Measurements from ENCODE around the gene C2CD4C. TPM values are rescaled to one million over a fixed set of nuclear protein-coding genes. Genes with fewer than 3 reads are reported as not detected.

C2CD4C gene
- polyA plus RNA-seq, 3 donors, result not detected

DNA sequence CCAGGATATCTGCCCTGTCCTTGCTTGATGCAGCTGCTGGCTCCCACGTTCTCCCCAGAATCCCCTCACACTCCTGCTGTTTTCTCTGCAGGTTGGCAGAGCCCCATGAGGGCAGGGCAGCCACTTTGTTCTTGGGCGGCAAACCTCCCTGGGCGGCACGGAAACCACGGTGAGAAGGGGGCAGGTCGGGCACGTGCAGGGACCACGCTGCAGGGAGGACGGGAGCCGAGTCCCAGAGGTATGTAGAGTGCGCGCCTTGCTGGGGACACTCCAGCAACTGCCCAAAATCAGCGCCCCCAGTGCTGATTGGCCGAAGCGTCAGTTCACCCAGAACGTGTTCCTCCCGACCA lies 34.1 kb downstream of the C2CD4C start:
- H2AFZ ChIP-seq (ENCODE audit: insufficient read depth, low read depth, low read length, poor library complexity, severe bottlenecking), result no peak overlapping the region
- H3K4me3 ChIP-seq (replicated peaks in 1 of 3; ENCODE audit: low read depth in 2 of 3, low read length in 3 of 3), result no peak overlapping the region
- H3K9ac ChIP-seq (ENCODE audit: insufficient read depth, low read length, poor library complexity, severe bottlenecking), result no peak overlapping the region
- 82% methylated on average over 10 of the region's 17 CpGs for WGBS (ENCODE audit: insufficient coverage)
- intact Hi-C loops (cut with micrococcal nuclease), result no loop called here
- no peaks in the 10 kb centered on the region for H3K36me3 ChIP-seq (replicated peaks in 1 of 2; ENCODE audit: control insufficient read depth in 1 of 2, insufficient read depth in 2 of 2, low read length in 2 of 2)
- Mint-ChIP-seq H3K9me3 (peaks cover 0 to 3% (median 0%) of the 10 kb centered on the region in 7 donors), H3K27ac (no peak overlapping the region), H3K27me3 (ENCODE audit: low read depth in 3 of 3) (peaks cover 9 to 27% (median 12%) of the 10 kb centered on the region in 3 donors), H3K36me3 (no peaks in the 10 kb centered on the region), H3K4me3 (no peak overlapping the region), H3K4me1 (no peaks in the 10 kb centered on the region)
- no peak overlapping the region for H3K4me2 ChIP-seq (replicated peaks; ENCODE audit: extremely low read depth, low read length, poor library complexity, severe bottlenecking)
- TF ChIP-seq, protein P1, sequence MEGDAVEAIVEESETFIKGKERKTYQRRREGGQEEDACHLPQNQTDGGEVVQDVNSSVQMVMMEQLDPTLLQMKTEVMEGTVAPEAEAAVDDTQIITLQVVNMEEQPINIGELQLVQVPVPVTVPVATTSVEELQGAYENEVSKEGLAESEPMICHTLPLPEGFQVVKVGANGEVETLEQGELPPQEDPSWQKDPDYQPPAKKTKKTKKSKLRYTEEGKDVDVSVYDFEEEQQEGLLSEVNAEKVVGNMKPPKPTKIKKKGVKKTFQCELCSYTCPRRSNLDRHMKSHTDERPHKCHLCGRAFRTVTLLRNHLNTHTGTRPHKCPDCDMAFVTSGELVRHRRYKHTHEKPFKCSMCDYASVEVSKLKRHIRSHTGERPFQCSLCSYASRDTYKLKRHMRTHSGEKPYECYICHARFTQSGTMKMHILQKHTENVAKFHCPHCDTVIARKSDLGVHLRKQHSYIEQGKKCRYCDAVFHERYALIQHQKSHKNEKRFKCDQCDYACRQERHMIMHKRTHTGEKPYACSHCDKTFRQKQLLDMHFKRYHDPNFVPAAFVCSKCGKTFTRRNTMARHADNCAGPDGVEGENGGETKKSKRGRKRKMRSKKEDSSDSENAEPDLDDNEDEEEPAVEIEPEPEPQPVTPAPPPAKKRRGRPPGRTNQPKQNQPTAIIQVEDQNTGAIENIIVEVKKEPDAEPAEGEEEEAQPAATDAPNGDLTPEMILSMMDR (IDR thresholded peaks at IDR 0.05), result no peak
- H3K79me2 ChIP-seq (ENCODE audit: insufficient read depth, low read length), result no peaks in the 10 kb centered on the region
- no peaks in the 10 kb centered on the region for H3K9me3 ChIP-seq (replicated peaks in 1 of 2; ENCODE audit: control insufficient read depth in 1 of 2, insufficient read depth in 1 of 2, low read length in 2 of 2)
- H3K4me1 ChIP-seq (ENCODE audit: control insufficient read depth in 1 of 2, insufficient read depth in 2 of 2, low read length in 2 of 2), result no peaks in the 10 kb centered on the region
- H4K20me1 ChIP-seq (ENCODE audit: insufficient read depth, low read length), result no peaks in the 10 kb centered on the region
- H3K27ac ChIP-seq (ENCODE audit: low read depth in 1 of 2, low read length in 2 of 2), result no peak overlapping the region
- no peaks in the 10 kb centered on the region for H3K27me3 ChIP-seq (ENCODE audit: control insufficient read depth in 2 of 2, insufficient read depth in 2 of 2, low read length in 2 of 2)
- DNase-seq, result no peak

DNA sequence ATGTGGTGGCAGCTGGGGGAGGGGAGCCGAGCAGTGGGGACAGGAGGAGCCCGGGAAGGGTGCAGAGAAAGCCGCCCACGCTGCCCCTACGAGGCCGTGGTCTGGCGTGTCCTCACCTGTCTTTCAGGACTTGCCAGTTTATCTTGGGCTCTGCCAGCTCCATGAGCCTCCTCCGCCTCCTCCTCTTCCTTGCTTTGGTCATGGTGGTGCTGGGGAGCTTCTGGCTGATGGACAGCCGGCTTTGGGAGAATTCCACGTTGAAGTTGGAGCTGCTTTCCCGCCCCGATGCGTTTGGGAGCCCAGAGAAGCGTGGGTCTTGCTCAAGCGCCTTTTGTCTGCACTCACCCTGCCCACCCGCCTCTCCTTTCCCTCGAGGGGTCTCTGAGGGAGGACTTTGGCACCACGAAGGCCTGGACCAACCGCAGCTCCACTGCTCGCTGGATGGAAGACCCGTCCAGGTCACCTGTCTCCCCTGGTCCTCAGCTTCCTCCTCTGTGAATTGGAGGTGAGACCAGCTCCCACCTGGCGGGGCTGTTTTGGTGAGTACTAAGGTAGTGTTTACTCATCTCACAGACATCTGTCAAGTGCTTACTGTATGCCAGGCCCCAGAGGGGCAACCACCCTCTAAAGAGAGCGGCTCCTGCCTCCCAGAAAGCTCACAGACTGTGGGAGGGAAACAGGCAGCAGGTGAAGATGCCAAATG lies 34.6 kb downstream of the C2CD4C start:
- H3K4me3 ChIP-seq (replicated peaks in 1 of 3; ENCODE audit: low read depth in 2 of 3, low read length in 3 of 3), result no peak overlapping the region
- H3K27me3 Mint-ChIP-seq (ENCODE audit: low read depth in 3 of 3), result peaks cover 9 to 26% (median 11%) of the 10 kb centered on the region in 3 donors
- H3K4me2 ChIP-seq (replicated peaks; ENCODE audit: extremely low read depth, low read length, poor library complexity, severe bottlenecking), result no peak overlapping the region
- H3K9ac ChIP-seq (ENCODE audit: insufficient read depth, low read length, poor library complexity, severe bottlenecking), result no peak overlapping the region
- H2AFZ ChIP-seq (ENCODE audit: insufficient read depth, low read depth, low read length, poor library complexity, severe bottlenecking), result no peak overlapping the region
- H3K9me3 Mint-ChIP-seq, result peaks cover 0 to 4% (median 0%) of the 10 kb centered on the region in 7 donors
- H3K4me1 ChIP-seq (ENCODE audit: control insufficient read depth in 1 of 2, insufficient read depth in 2 of 2, low read length in 2 of 2), result no peaks in the 10 kb centered on the region
- H3K79me2 ChIP-seq (ENCODE audit: insufficient read depth, low read length), result no peaks in the 10 kb centered on the region
- intact Hi-C loops (cut with micrococcal nuclease), result no loop called here
- H3K27ac ChIP-seq (ENCODE audit: low read depth in 1 of 2, low read length in 2 of 2), result no peak overlapping the region
- H3K36me3 Mint-ChIP-seq, result no peaks in the 10 kb centered on the region
- H3K9me3 ChIP-seq (replicated peaks in 1 of 2; ENCODE audit: control insufficient read depth in 1 of 2, insufficient read depth in 1 of 2, low read length in 2 of 2), result no peaks in the 10 kb centered on the region
- no peaks in the 10 kb centered on the region for H4K20me1 ChIP-seq (ENCODE audit: insufficient read depth, low read length)
- H3K4me1 Mint-ChIP-seq, result no peaks in the 10 kb centered on the region
- H3K27me3 ChIP-seq (ENCODE audit: control insufficient read depth in 2 of 2, insufficient read depth in 2 of 2, low read length in 2 of 2), result no peaks in the 10 kb centered on the region
- TF ChIP-seq, protein P1 (IDR thresholded peaks at IDR 0.05), result no peak
- H3K4me3 Mint-ChIP-seq, result no peak overlapping the region
- no peak overlapping the region for H3K27ac Mint-ChIP-seq
- H3K36me3 ChIP-seq (replicated peaks in 1 of 2; ENCODE audit: control insufficient read depth in 1 of 2, insufficient read depth in 2 of 2, low read length in 2 of 2), result no peaks in the 10 kb centered on the region
- 87% methylated on average over 16 of the region's 23 CpGs for WGBS (ENCODE audit: insufficient coverage)
- no peak for DNase-seq

All from CD14-positive monocyte (primary cell).